GM10266 (cell line): ENCODE measurements around the gene NRG3.

Experiments
- DNase-seq: peaks from one replicate; pipeline ENCODE4 v3.0.0; 2012; ENCODE audit errors: extremely low spot score
- TF ChIP-seq, protein P1 (sequence below): IDR thresholded peaks from 2 replicates; pipeline ENCODE4 v1.5.1; 2012; ENCODE audit warnings: mild to moderate bottlenecking, low read depth; ENCODE audit not compliant: control insufficient read depth, insufficient read depth; ENCODE audit errors: missing control alignments

NRG3 gene

DNA sequence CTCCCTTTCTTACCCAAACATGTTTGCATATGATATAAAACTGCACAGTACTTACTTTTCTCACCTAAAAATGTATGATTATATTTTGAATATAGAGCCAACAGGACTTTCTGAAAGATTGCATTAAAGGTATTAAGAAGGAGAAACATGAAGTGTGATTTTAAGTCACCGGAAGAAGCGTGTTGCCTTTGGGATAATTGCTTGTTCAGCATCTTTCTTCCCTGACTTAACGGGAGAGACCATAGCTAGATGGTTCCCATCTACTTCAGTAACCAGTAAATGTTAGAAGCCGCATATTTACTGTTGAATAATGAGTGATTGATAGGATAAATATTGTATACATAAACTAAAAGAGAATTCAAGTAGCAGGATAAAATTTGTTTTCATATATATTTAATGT is 197.1 kb downstream of the NRG3 start:
- TF ChIP-seq, protein P1, sequence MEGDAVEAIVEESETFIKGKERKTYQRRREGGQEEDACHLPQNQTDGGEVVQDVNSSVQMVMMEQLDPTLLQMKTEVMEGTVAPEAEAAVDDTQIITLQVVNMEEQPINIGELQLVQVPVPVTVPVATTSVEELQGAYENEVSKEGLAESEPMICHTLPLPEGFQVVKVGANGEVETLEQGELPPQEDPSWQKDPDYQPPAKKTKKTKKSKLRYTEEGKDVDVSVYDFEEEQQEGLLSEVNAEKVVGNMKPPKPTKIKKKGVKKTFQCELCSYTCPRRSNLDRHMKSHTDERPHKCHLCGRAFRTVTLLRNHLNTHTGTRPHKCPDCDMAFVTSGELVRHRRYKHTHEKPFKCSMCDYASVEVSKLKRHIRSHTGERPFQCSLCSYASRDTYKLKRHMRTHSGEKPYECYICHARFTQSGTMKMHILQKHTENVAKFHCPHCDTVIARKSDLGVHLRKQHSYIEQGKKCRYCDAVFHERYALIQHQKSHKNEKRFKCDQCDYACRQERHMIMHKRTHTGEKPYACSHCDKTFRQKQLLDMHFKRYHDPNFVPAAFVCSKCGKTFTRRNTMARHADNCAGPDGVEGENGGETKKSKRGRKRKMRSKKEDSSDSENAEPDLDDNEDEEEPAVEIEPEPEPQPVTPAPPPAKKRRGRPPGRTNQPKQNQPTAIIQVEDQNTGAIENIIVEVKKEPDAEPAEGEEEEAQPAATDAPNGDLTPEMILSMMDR: no peak
- no peak for DNase-seq

DNA sequence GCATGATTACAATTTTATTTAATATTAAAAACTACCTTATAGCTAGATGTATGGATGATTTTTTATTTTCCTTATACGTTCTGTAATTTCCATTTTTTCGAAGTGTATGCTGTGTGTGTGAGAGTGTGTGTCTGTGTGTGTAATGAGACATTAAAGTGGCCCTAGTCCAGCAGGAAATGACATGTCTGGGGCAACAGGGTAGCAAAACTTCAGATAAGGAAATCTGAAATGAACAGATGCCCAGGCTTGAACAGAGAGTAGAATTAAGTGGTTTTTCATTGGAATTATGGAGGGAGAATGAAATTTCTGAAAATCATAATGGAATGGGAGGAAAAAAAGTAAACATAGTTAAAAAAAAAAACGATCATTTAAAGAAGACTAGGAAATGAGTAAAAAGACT is 200.6 kb downstream of the NRG3 start:
- TF ChIP-seq, protein P1: no peak
- DNase-seq: no peak

DNA sequence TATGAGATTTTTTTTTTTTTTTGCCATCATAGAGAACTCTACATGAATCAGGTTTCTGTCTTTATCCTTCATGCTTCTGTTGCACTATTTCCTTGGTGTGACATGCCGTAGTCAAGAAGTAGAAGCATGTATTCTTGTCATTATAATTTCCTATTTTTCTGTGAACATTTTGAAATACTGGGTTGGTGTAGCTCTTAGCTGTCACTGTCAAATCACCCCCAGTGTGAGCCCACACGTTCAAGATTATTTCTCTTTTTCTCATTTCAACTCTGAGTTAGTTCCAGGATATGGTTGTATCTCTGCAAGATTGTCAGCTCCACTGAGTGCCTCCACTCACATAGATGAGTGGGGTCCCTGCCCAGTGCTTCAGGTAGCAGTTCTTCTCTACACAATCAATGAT is 209.5 kb downstream of the NRG3 start:
- TF ChIP-seq, protein P1: no peak
- no peak for DNase-seq

DNA sequence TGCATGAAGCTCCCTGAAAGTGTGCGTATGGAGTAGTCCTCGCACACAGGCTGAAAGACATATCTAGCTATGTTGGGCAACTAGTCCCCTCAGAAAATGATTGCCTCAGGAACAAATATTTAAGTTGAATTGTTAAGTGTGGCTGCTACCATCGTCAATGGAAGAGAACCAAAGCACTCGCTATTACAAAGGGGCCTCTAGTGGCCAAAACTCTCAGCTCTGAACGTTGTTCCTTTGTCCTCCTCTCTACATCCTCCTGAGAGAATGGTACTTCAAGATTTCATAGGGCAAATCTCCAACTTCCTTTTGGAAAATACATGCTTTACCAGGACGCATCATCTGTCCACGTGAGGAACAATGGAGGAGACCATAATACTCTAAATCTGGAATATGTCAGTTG is 209.9 kb downstream of the NRG3 start:
- TF ChIP-seq, protein P1: no peak
- DNase-seq: no peak

DNA sequence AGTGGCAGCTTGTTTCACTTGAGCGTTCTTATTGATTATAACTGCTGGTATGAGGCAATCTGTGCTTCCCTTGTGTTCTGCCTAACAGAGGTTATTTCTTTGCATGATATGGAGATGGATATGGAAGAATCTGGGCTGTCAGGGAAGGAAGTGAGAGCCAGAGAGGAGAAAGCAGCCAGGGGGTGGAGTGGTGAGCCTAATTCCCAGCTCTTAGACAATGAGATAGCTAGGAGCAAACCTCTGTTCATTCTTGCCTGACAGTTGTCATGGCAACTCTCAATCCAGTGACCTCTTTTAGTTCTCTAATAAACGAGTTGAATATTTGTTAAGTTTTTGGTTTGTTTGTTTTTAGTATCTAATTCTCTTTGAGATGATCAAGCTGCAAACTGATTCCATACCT is 214.3 kb downstream of the NRG3 start:
- DNase-seq: no peak

DNA sequence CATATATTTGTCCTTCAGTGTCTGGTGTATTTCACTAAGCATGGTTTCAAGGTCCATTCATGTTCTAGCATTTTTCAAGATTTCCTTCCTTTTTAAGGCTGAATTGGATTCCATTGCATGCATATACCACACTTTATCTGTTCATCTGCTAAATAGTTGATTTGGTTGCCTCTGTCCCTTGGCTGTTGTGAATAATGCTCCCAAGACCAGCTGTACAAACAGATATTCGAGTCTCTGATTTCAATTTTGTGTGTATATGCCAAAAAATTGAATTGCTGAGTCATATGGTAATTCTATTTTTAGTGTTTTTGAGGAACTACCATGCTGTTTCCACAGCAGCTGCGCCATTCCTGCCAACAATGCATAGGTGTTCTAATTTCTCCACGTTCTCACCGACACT is 216.4 kb downstream of the NRG3 start:
- TF ChIP-seq, protein P1: no peak
- DNase-seq: no peak

More for the DNA sequence above, 214.3 kb downstream of the NRG3 start:
- TF ChIP-seq, protein P1: no peak

DNA sequence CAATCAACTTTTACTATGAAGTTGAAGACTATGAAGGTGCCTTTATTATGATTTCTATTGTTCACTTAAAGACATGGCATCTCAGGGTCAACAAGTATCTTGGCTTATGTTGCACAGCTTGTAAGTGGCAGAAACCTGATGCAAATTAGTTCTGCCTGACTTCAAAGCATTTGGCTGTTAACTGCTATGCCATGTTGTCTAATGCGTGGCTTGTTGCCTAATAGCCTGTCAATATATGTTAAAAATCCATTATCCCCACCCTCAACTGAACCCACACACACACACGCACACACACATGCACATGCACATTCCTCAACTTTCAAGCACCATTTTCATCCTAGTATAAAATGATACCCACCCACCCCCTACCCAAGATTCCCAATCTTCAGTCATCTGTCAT is 217.1 kb downstream of the NRG3 start:
- TF ChIP-seq, protein P1: no peak
- DNase-seq: no peak
